GM19455 (cell line): Measurements from ENCODE around the gene MACROD1.

ENCODE experiments used
- ATAC-seq: cut with Tn5 transposase; IDR thresholded peaks from one replicate; pipeline ENCODE4 v1.9.1; 2021; ENCODE audit not compliant: unreplicated experiment

MACROD1 gene

DNA sequence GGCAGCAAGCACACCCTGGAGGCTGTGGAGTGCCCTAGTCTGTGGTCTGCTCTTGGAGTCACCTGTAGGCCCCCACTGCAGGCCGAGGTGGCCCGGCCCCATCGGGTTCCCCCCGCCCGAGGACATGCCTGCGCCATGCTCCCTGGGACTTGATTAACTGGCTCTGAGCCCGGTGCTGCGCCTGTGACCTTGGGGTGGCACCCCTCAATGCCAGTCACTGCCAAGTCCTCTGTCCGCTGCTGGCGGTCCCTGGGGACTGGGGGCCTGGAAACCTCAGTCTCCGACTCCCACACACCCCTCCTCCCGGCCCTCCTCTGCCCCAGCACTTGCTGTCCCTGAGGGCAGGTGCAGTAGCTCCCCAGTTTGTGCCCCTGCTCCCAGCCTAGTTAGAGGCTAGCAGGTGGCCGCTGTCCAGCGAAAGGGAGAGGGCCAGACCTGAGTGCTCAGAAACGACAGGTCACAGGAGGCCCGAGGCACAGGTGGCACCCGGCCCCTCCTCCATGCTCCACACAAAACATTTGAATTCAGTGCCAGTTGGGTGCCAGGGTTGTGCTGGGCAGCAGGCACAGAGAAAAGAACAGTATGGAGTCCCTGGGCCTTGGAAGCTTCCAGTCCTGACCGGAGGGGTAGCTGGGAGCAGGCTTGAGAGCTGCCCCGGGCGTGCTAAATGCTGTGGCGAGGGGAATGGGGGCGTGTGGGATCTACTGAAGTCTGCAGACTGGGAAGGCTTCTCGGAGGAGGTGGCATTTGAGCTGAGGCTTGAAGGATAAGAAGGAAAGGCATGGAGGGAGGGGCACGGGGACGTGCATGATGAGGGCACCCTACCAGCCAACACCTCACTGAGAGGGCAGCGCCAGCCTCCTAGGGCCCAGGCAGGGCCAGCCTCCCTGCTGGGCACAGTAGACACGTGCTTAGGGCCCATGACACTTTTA, 146.5 kb downstream of the MACROD1 start:
- ATAC-seq, result no peak

GRCh38 chr11:64018310-64018709, 147.6 kb downstream of the MACROD1 start:
- ATAC-seq, result no peak

DNA sequence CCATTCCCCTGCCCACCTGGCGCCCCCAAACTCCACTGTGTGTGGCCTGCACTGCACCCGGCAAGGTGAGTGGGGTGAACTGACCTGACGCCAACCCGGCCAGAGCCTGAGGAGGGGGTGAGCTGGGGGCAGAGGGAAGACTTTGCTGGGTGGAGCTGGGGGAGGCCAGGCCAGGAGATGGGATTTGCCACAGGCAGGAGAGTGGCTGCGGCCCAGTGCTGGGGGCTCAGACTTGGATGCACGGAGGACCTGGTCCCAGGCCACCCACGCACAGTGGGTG, 148.0 kb downstream of the MACROD1 start:
- no peak for ATAC-seq

GRCh38 chr11:64015935-64016845, 149.7 kb downstream of the MACROD1 start:
- ATAC-seq, result no peak

- ATAC-seq, result no peak
Measured at GRCh38 chr11:64015510-64015909, 150.4 kb downstream of the MACROD1 start.

DNA sequence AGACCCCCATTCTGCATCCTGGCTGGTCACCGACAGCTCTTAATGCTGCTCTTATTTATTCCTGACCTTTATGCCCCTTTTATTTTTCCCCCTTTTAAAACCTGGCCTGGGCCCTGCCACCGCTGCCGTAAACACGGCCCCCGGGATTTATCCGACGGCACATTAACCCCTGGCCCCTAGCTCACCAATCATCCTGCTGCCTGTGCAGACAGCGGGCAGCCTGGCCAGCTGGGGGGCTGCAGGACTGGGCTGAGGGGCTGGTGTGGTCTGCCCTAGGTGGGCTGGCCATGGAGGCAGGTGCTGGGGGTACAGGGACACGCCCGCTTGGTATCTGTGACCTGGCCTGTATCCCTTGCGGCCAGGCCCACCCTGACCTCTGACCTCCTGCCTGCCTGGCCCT, 151.6 kb downstream of the MACROD1 start:
- no peak for ATAC-seq

DNA sequence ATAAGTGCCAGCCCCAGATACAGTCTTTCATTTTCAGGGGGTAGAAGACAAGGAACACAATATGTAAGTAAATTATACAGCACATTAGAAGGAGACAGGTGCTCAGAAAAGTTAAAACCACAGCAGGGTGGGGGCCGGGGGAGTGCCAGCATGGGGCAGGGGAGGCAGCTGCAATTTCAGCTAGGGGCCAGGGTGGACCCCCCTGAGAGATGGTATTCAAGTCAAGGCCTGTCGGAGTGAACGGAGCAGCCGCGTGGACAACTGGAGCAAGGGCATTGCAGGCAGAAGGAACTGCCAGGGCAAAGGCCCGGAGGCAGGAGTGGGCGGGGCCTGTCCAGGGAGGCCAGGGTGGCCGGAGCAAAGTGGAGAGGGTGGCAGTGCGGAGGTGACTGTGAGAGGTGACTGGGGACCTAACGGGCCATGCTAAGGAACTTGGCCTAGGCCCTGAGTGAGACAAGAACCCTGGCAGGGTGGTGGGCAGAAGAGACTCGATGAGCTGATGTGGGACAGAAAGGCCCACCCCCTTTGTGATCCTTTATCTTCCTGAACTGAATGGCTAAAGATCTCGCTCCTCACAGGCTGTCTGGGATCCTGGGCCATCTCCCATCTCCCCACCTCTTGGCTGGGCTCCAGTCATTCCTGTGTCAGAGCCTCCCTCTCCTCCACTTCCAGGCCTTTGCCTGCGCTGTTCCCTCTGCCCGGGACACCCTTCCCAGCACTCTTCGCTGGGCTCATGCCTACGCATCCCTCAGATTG, 152.6 kb downstream of the MACROD1 start:
- no peak for ATAC-seq

- no peak for ATAC-seq
Measured at GRCh38 chr11:64011371-64011770, 154.5 kb downstream of the MACROD1 start.

- no peak for ATAC-seq
Measured at GRCh38 chr11:64010783-64011182, 155.1 kb downstream of the MACROD1 start.

GRCh38 chr11:64009710-64010109, 156.2 kb downstream of the MACROD1 start:
- no peak for ATAC-seq

- ATAC-seq, result no peak
Measured at GRCh38 chr11:64008914-64009633, 156.8 kb downstream of the MACROD1 start.

DNA sequence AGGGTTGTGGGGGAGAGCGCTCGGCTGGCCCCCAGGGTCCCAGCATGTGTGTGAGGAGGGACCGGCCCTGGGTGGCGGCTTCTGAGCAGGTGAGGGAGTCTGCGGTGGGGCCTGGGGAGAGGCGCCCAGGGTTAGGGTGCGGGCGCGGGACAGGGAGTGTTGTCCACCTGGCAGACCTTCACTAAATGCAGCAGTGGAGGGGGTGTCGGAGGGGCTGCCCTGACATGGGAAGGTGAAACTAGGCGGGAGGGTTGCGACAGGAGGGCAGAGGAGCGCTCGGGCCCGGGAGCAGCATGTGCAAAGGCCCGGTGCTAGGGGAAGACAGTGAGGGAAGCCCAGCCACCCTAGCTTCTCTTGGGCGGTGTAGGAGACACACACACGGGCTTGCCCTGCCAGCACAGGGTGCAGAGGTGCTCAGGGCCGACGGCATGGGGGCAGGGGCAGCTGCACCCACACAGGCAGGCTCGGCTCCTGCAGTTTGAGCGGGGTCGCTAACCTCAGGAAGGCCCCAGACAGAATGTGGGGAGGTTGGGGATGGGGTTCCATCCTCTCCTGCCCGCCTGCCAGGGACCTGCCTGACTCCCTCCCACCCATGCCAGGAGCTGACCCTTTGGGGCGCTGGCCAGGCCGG, 157.5 kb downstream of the MACROD1 start:
- no peak for ATAC-seq

- ATAC-seq, result no peak
Measured at GRCh38 chr11:64007629-64008282, 158.2 kb downstream of the MACROD1 start.

- ATAC-seq, result no peak
Measured at GRCh38 chr11:64007160-64007628, 158.7 kb downstream of the MACROD1 start.

DNA sequence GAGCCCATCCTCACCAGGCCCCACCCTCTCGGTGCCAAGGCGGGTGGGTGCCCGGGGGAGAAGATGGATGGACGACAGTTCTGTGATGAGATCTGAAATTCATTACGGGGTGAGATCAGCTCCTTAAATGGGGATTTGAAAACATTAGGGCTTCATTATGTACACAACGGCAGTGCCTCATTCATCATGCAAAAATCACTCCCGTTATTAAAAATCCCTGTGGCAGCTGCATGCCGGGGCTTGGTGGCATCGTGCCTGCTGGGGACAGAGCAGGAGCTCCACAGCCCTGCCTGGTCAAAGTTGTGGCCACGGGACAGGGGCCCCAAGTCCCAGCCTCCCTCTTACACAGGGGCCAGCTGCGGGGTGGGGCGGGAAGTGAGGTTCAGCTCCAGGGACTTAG, 159.5 kb downstream of the MACROD1 start:
- no peak for ATAC-seq

- ATAC-seq, result no peak
Measured at GRCh38 chr11:64005691-64006090, 160.2 kb downstream of the MACROD1 start.

DNA sequence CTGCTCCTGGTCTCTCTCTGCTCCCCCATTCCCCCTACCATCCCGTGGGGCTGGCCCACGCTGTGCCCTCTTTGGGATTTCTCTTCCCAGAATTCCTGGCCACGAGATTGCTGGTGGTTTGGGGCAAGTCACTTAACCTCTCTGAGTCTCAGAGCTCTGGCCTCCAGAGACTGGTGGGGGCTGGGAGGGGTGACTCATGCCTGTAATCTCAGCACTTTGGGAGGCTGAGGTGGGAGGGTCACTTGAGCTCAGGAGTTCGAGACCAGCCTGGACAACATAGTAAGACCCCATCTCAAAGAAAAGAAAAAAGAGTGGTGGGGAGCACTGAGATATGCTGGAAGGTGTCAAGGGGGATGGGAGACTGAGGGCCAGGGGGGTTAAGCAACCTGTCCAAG, 161.3 kb downstream of the MACROD1 start:
- ATAC-seq, result no peak

GRCh38 chr11:64003807-64004589, 161.9 kb downstream of the MACROD1 start:
- no peak for ATAC-seq
